ENCODE data around the gene FAM163A.

DNA sequence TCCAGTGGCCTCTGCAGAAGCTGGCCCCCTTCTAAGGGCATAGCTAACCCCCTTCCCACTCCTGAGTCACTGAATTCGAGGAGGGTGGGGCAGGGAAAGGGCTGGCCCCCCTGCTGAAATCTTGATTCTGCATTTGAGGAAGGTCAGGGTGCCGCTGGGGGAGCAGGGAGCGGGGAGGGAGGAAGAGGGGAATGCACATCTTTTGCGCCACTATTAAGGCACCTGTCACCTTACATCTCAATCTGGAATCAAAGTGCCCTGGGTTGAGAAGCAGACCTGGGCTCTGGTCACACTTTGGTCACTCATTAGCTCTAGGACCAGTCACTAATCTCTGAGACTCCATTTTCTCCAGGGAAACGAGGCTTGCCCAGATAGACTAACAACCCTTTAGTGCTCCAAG lies 72.5 kb downstream of the FAM163A start:
- TF ChIP-seq, protein P1, sequence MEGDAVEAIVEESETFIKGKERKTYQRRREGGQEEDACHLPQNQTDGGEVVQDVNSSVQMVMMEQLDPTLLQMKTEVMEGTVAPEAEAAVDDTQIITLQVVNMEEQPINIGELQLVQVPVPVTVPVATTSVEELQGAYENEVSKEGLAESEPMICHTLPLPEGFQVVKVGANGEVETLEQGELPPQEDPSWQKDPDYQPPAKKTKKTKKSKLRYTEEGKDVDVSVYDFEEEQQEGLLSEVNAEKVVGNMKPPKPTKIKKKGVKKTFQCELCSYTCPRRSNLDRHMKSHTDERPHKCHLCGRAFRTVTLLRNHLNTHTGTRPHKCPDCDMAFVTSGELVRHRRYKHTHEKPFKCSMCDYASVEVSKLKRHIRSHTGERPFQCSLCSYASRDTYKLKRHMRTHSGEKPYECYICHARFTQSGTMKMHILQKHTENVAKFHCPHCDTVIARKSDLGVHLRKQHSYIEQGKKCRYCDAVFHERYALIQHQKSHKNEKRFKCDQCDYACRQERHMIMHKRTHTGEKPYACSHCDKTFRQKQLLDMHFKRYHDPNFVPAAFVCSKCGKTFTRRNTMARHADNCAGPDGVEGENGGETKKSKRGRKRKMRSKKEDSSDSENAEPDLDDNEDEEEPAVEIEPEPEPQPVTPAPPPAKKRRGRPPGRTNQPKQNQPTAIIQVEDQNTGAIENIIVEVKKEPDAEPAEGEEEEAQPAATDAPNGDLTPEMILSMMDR (IDR thresholded peaks at IDR 0.05), result no peak
- no peak for TF ChIP-seq POLR2AphosphoS5 (IDR thresholded peaks at IDR 0.05)

Data from suprapubic skin (tissue), 3 donors.